H9 (cell line): ENCODE measurements around the gene ENGASE. TPM values are rescaled to one million over a fixed set of nuclear protein-coding genes. Genes with fewer than 3 reads are reported as not detected.

ENCODE experiments used
- DNase-seq: peaks from one replicate; pipeline ENCODE4 v3.0.0-alpha.2; 2017
- H2AFZ ChIP-seq: one replicate; pipeline ENCODE4 v1.6.1; 2013; ENCODE audit warnings: mild to moderate bottlenecking, low read length, control low read depth, moderate library complexity
- H2AK5ac ChIP-seq: 2 replicates; pipeline ENCODE4 v1.6.1; 2013; ENCODE audit warnings: low read length, control low read depth, mixed read lengths; ENCODE audit not compliant: insufficient read length
- H2BK120ac ChIP-seq: one replicate; pipeline ENCODE4 v1.6.1; 2013; ENCODE audit warnings: low read depth, mild to moderate bottlenecking, low read length, control low read depth, inconsistent platforms; ENCODE audit not compliant: poor library complexity, severe bottlenecking
- H2BK12ac ChIP-seq: 2 replicates; pipeline ENCODE4 v1.6.1; 2013; ENCODE audit warnings: low read length, control low read depth, mixed read lengths, low read depth; ENCODE audit not compliant: insufficient read length
- H2BK15ac ChIP-seq: 2 replicates; pipeline ENCODE4 v1.6.1; 2013; ENCODE audit warnings: low read depth, low read length, control low read depth
- H2BK20ac ChIP-seq: one replicate; pipeline ENCODE4 v1.6.1; 2013; ENCODE audit warnings: low read depth, mild to moderate bottlenecking, low read length, control low read depth, inconsistent platforms; ENCODE audit not compliant: poor library complexity, severe bottlenecking
- H2BK5ac ChIP-seq: 2 replicates; pipeline ENCODE4 v1.6.1; 2013; ENCODE audit warnings: low read length, control low read depth, mixed read lengths; ENCODE audit not compliant: insufficient read length
- H3K14ac ChIP-seq: 2 replicates; pipeline ENCODE4 v1.6.1; 2013; ENCODE audit warnings: low read length, control low read depth; ENCODE audit not compliant: insufficient read depth
- H3K18ac ChIP-seq: 2 replicates; pipeline ENCODE4 v1.6.1; 2013; ENCODE audit warnings: low read depth, mild to moderate bottlenecking, mixed read lengths, low read length, control low read depth; ENCODE audit not compliant: insufficient read length
- H3K23ac ChIP-seq: 2 replicates; pipeline ENCODE4 v1.6.1; 2013; ENCODE audit warnings: low read length, control low read depth, mixed read lengths, low read depth; ENCODE audit not compliant: insufficient read length
- H3K23me2 ChIP-seq: 2 replicates; pipeline ENCODE4 v1.6.1; 2013; ENCODE audit warnings: low read depth, mild to moderate bottlenecking, mixed read lengths, low read length, control low read depth; ENCODE audit not compliant: insufficient read length, poor library complexity, severe bottlenecking
- H3K27ac ChIP-seq: 2 replicates; pipeline ENCODE4 v1.5.1; 2013; ENCODE audit warnings: low read length, control low read depth, mixed read lengths, low read depth; ENCODE audit not compliant: insufficient read length
- H3K27me3 ChIP-seq: 2 replicates; pipeline ENCODE4 v1.6.1; 2013; ENCODE audit warnings: low read length, control low read depth, inconsistent platforms; ENCODE audit not compliant: insufficient read depth
- H3K4ac ChIP-seq: 2 replicates; pipeline ENCODE4 v1.6.1; 2013; ENCODE audit warnings: low read depth, mild to moderate bottlenecking, control low read depth, inconsistent platforms, low read length, moderate library complexity
- H3K4me1 ChIP-seq: 2 replicates; pipeline ENCODE4 v1.6.1; 2013; ENCODE audit warnings: low read length, control low read depth, inconsistent platforms; ENCODE audit not compliant: insufficient read depth
- H3K4me2 ChIP-seq: 2 replicates; pipeline ENCODE4 v1.6.1; 2013; ENCODE audit warnings: low read length, control low read depth, mixed read lengths; ENCODE audit not compliant: insufficient read length, insufficient read depth
- H3K56ac ChIP-seq: 2 replicates; pipeline ENCODE4 v1.6.1; 2013; ENCODE audit warnings: low read depth, mild to moderate bottlenecking, mixed read lengths, low read length, control low read depth; ENCODE audit not compliant: insufficient read length
- H3K79me1 ChIP-seq: 2 replicates; pipeline ENCODE4 v1.6.1; 2013; ENCODE audit warnings: low read depth, mild to moderate bottlenecking, moderate library complexity, low read length, control low read depth, inconsistent platforms; ENCODE audit not compliant: insufficient read depth, poor library complexity, severe bottlenecking
- H3K79me2 ChIP-seq: 2 replicates; pipeline ENCODE4 v1.6.1; 2013; ENCODE audit warnings: low read length, control low read depth, inconsistent platforms; ENCODE audit not compliant: insufficient read depth
- H3K9ac ChIP-seq: 2 replicates; pipeline ENCODE4 v1.6.1; 2013; ENCODE audit warnings: low read length, control low read depth, mixed read lengths; ENCODE audit not compliant: insufficient read length; ENCODE audit errors: extremely low read depth
- H3K9me3 ChIP-seq: one replicate; pipeline ENCODE4 v1.6.1; 2013; ENCODE audit warnings: low read depth, low read length, inconsistent platforms; ENCODE audit not compliant: control insufficient read depth
- H3T11ph ChIP-seq: one replicate; pipeline ENCODE4 v1.6.1; 2013; ENCODE audit warnings: mild to moderate bottlenecking, low read length, control low read depth, inconsistent platforms
- H4K20me1 ChIP-seq: one replicate; pipeline ENCODE4 v1.6.1; 2013; ENCODE audit not compliant: control insufficient read depth, insufficient read length, insufficient read depth
- H4K5ac ChIP-seq: 2 replicates; pipeline ENCODE4 v1.6.1; 2013; ENCODE audit warnings: low read depth, mild to moderate bottlenecking, mixed read lengths, low read length, control low read depth; ENCODE audit not compliant: insufficient read length
- H4K8ac ChIP-seq: replicated peaks from 2 replicates; pipeline ENCODE4 v1.6.1; 2013; ENCODE audit warnings: low read length, control low read depth, mixed read lengths, low read depth; ENCODE audit not compliant: insufficient read length
- H4K91ac ChIP-seq: 2 replicates; pipeline ENCODE4 v1.6.1; 2013; ENCODE audit warnings: low read depth, mild to moderate bottlenecking, moderate library complexity, mixed read lengths, low read length, control low read depth; ENCODE audit not compliant: insufficient read length
- H3K27ac Mint-ChIP-seq, 3 experiments: 2 replicates in 2 of 3; 3 replicates in 1 of 3; pipeline ENCODE4 v1.8.0; 2020 to 2021; ENCODE audit warnings: mixed read lengths in 3 of 3, mild to moderate bottlenecking in 1 of 3, moderate library complexity in 1 of 3
- H3K27me3 Mint-ChIP-seq: 2 replicates; pipeline ENCODE4 v1.8.0; 2021; ENCODE audit warnings: low read depth, mild to moderate bottlenecking, moderate library complexity, mixed read lengths
- H3K36me3 Mint-ChIP-seq, 3 experiments: 2 replicates in 2 of 3; 3 replicates in 1 of 3; pipeline ENCODE4 v1.8.0; 2020 to 2021; ENCODE audit warnings: low read depth in 3 of 3, mixed read lengths in 3 of 3; ENCODE audit not compliant: insufficient read depth in 1 of 3
- H3K4me1 Mint-ChIP-seq, 2 experiments: 2 replicates each; pipeline ENCODE4 v1.8.0; 2020; ENCODE audit warnings: mixed read lengths in 2 of 2
- H3K4me3 Mint-ChIP-seq, 2 experiments: 2 replicates in 1 of 2; 3 replicates in 1 of 2; pipeline ENCODE4 v1.8.0; 2020 to 2021; ENCODE audit warnings: mild to moderate bottlenecking in 2 of 2, mixed read lengths in 2 of 2, moderate library complexity in 1 of 2
- H3K9me3 Mint-ChIP-seq, 2 experiments: 2 replicates in 1 of 2; 3 replicates in 1 of 2; pipeline ENCODE4 v1.8.0; 2020; ENCODE audit warnings: mild to moderate bottlenecking in 2 of 2, mixed read lengths in 2 of 2, moderate library complexity in 1 of 2
- WGBS: extraction: QIAGEN DNeasy Blood & Tissue Kit; methylation state at CpG from one replicate; pipeline ENCODE4 v1.1.7; 2013; ENCODE audit warnings: missing lambda C conversion rate, low lambda C conversion rate, mixed read lengths; ENCODE audit not compliant: insufficient read length; ENCODE audit errors: extremely low coverage; 5-methylcytosine and 5-hydroxymethylcytosine counted together
- total RNA-seq: library from RNA; stranded (reverse); gene quantifications from 2 replicates; pipeline ENCODE4 v1.2.1, GENCODE V29; 2021
- TF ChIP-seq, protein P1 (sequence below): fragments of 200-600 bp; sonication (generic); conservative IDR thresholded peaks from 3 replicates; pipeline ENCODE4 v1.8.0; 2021; ENCODE audit warnings: antibody characterized with exemption, mild to moderate bottlenecking

The ENGASE gene
- total RNA-seq, 1 experiment from 2014 or later: 20.6 TPM

DNA sequence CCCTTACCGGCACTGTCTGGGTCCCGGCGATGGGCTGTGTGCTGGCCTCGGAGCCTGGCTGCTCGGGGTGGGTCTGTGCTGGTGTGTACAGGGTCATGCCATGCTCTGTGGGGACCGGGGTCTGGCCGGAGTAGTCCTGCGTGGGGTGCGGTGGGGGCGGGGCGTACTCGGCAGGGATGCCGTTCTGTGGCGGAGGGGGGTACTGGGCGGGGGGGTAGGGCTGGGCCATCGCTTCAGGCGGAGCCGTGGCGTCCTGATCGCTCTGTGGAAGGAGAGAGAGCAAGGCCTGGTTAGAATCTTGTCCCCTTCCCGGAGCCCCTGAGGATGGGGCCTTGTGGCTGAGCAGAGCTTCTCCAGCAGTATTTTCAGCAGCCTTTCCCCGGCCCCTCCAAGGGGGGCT, 40.9 kb downstream of the ENGASE start:
- TF ChIP-seq, protein P1, sequence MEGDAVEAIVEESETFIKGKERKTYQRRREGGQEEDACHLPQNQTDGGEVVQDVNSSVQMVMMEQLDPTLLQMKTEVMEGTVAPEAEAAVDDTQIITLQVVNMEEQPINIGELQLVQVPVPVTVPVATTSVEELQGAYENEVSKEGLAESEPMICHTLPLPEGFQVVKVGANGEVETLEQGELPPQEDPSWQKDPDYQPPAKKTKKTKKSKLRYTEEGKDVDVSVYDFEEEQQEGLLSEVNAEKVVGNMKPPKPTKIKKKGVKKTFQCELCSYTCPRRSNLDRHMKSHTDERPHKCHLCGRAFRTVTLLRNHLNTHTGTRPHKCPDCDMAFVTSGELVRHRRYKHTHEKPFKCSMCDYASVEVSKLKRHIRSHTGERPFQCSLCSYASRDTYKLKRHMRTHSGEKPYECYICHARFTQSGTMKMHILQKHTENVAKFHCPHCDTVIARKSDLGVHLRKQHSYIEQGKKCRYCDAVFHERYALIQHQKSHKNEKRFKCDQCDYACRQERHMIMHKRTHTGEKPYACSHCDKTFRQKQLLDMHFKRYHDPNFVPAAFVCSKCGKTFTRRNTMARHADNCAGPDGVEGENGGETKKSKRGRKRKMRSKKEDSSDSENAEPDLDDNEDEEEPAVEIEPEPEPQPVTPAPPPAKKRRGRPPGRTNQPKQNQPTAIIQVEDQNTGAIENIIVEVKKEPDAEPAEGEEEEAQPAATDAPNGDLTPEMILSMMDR: no peak
- Histone ChIP-seq H4K91ac (no peak overlapping the region), H3K4me2 (no peak overlapping the region), H2AFZ (no peak overlapping the region), H4K20me1 (no peaks in the 10 kb centered on the region), H3K4ac (no peak overlapping the region), H4K5ac (no peak overlapping the region), H2BK20ac (no peak overlapping the region), H3K79me2 (no peaks in the 10 kb centered on the region), H2BK12ac (no peak overlapping the region), H3K23me2 (no peaks in the 10 kb centered on the region), H3K14ac (no peak overlapping the region), H2AK5ac (no peak overlapping the region), H3K18ac (no peak overlapping the region), H2BK15ac (no peak overlapping the region), H3K4me1 (no peaks in the 10 kb centered on the region), H2BK120ac (no peak overlapping the region), H3K56ac (no peak overlapping the region), H3K79me1 (no peaks in the 10 kb centered on the region), H4K8ac (no peak overlapping the region), H3K27ac (no peak overlapping the region), H3K23ac (no peak overlapping the region), H3K9ac (no peak overlapping the region), H2BK5ac (no peak overlapping the region), H3T11ph (no peak overlapping the region), H3K27me3 (no peaks in the 10 kb centered on the region), H3K9me3 (no peaks in the 10 kb centered on the region)
- no CpG with 5 or more reads among the region's 22 CpGs for WGBS
- no peak for DNase-seq
- no peaks in the 10 kb centered on the region; a peak in 1 of 7 replicates for H3K36me3 Mint-ChIP-seq
- H3K9me3 Mint-ChIP-seq: no peaks in the 10 kb centered on the region
- H3K4me1 Mint-ChIP-seq: peaks cover 2 to 18% of the 10 kb centered on the region in 2 experiments; a peak in 2 of 4 replicates
- no peak overlapping the region for H3K27ac Mint-ChIP-seq
- no peak overlapping the region for H3K4me3 Mint-ChIP-seq
- peaks cover 2% of the 10 kb centered on the region for H3K27me3 Mint-ChIP-seq
